Left ventricle myocardium inferior (tissue), 1 donor: ENCODE data around the gene ARAP1. TPM values are rescaled to one million over a fixed set of nuclear protein-coding genes. Genes with fewer than 3 reads are reported as not detected.

Experiments used
- DNase-seq: peaks from one replicate; pipeline ENCODE4 v3.0.0-alpha.2; 2020
- H3K27ac ChIP-seq: fragments of 200-600 bp; replicated peaks from 2 replicates; pipeline ENCODE4 v1.8.0; 2021
- H3K27me3 ChIP-seq: fragments of 200-600 bp; 2 replicates; pipeline ENCODE4 v1.8.0; 2021; ENCODE audit warnings: low read depth
- H3K36me3 ChIP-seq: fragments of 200-600 bp; 2 replicates; pipeline ENCODE4 v1.8.0; 2021
- H3K4me1 ChIP-seq: fragments of 200-600 bp; 2 replicates; pipeline ENCODE4 v1.8.0; 2021
- H3K4me3 ChIP-seq: fragments of 200-600 bp; 2 replicates; pipeline ENCODE4 v1.8.0; 2021; ENCODE audit warnings: mild to moderate bottlenecking, moderate library complexity
- H3K9me3 ChIP-seq: fragments of 200-600 bp; replicated peaks from 2 replicates; pipeline ENCODE4 v1.8.0; 2021
- intact Hi-C: fragments of 100-400 bp; cut with micrococcal nuclease; formaldehyde crosslinking; loops from one replicate; pipeline ENCODE4 v1.11.0; 2022
- total RNA-seq: library from RNA; stranded (reverse); fragmentation: NEBNext Ultra II Directional; extraction: Animal tissue kit (Norgen Biotek cat#: 25700); gene quantifications from one replicate; pipeline ENCODE4 v1.2.1, GENCODE V29; 2021
- TF ChIP-seq, protein P1 (sequence below): fragments of 200-600 bp; IDR thresholded peaks from 2 replicates; pipeline ENCODE4 v1.8.0; 2021; ENCODE audit warnings: antibody characterized with exemption, mild to moderate bottlenecking, borderline replicate concordance
- donor health status: DM: no; HTN: yes; CAD: no; lungs with severe emphysema.

ARAP1 gene
- total RNA-seq, 1 donor from 2014 or later: 51.9 TPM

DNA sequence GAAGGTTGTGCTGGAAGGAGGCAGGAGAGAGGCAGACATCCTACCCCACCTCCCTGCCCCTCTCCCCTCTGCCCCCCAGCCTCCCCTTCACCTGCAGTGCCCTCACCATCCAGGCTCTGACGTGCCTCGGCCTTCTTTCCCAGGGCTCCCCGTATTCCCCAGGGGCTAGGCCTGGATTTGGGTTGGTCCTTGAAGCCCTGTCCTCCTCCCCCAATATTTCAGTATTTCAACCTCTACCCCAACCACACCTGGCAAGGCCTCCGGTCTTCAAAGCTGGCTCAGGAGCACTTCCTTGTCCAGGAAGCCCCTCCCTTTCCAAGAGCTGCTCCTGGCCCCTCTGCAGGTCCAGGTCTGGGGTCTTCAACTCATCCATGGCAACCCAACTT is 69.4 kb downstream of the ARAP1 start:
- peaks cover 29% of the 10 kb centered on the region for H3K36me3 ChIP-seq
- H3K9me3 ChIP-seq: no peaks in the 10 kb centered on the region
- H3K27me3 ChIP-seq: peaks cover 5% of the 10 kb centered on the region
- intact Hi-C loops: no loop called here
- peaks cover 56% of the 10 kb centered on the region for H3K4me1 ChIP-seq
- TF ChIP-seq, protein P1, sequence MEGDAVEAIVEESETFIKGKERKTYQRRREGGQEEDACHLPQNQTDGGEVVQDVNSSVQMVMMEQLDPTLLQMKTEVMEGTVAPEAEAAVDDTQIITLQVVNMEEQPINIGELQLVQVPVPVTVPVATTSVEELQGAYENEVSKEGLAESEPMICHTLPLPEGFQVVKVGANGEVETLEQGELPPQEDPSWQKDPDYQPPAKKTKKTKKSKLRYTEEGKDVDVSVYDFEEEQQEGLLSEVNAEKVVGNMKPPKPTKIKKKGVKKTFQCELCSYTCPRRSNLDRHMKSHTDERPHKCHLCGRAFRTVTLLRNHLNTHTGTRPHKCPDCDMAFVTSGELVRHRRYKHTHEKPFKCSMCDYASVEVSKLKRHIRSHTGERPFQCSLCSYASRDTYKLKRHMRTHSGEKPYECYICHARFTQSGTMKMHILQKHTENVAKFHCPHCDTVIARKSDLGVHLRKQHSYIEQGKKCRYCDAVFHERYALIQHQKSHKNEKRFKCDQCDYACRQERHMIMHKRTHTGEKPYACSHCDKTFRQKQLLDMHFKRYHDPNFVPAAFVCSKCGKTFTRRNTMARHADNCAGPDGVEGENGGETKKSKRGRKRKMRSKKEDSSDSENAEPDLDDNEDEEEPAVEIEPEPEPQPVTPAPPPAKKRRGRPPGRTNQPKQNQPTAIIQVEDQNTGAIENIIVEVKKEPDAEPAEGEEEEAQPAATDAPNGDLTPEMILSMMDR: no peak
- no peak overlapping the region for H3K4me3 ChIP-seq
- H3K27ac ChIP-seq: no peak overlapping the region
- no peak for DNase-seq

DNA sequence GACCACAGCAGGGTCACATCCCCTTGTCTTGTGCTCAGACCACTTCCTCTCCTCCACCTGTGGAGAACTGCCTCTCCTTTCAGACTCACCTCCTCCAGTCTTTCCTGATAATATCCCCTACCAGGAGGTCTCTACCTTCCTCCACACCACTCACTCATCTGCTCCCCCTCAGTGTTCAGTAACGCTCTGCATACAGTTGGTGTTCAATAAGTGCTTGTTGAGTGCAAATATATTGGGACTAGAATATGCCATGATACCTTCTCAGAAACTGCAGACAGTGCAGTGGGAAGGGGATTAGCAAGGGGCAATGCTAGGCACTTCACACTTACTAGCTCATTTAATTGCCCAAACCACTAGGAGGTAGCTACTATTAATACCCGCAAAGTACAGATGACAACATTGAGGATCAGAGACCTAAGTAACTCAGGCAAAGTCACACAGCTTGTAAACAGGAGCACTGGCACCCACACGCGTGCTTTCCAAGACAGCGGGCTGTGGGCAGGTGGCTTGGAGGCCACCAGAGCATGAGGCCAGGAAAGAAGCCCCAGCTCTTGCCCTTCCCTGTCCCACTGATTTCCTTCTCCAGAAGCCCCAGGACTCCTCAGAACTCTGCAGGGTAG is 69.9 kb downstream of the ARAP1 start:
- TF ChIP-seq, protein P1: no peak
- DNase-seq: no peak
- no peak overlapping the region for H3K4me3 ChIP-seq
- H3K9me3 ChIP-seq: no peaks in the 10 kb centered on the region
- peaks cover 10% of the 10 kb centered on the region for H3K27me3 ChIP-seq
- intact Hi-C loops: no loop called here
- H3K27ac ChIP-seq: no peak overlapping the region
- peaks cover 51% of the 10 kb centered on the region for H3K4me1 ChIP-seq
- H3K36me3 ChIP-seq: peaks cover 24% of the 10 kb centered on the region

DNA sequence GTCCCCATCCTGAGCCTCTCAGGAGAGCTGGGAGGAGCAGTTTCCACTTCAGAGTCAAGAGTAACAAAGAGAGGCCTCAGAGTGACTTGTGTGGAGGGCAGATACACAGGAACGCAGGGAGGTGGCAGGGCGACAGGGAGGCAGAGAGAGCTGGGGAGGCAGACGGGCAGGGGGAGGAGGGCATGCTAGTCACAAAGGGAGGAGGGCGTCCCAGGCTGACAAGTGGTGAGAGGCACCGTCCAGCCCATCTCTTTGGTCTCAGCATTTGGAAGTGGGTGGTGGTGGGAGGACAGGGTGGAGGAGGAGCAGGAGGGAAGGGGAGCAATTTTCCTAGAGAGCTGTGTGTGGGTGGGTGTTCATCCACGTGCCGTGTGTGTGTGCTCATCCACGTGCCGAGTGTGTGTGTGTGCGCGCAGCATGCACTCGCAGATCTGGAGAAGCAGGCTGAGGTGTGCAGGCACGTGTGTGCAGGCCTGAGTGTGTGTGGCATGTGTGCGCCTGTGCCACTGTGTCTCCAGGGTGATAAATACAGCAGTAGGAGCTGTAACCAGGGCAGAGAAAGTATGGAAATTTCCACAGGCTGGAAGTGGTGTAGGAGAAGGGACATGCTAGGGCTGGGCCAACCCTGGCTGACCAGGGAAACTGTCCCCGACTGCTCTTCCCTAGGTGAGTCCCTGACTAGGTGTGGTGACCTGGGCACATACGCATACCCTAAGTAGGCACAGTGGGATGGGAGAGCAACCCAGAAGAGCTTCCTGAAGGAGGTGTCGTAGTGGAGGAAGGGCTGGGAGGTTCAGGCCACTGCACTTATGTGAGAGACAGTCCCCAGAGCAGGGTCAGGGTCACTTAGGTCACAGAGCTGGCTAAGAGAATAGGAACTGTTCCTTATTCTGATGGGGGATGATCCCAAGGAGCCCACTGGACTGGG is 70.7 kb downstream of the ARAP1 start:
- intact Hi-C loops: no loop called here
- H3K27ac ChIP-seq: no peak overlapping the region
- DNase-seq: no peak
- no peak overlapping the region for H3K4me3 ChIP-seq
- no peaks in the 10 kb centered on the region for H3K9me3 ChIP-seq
- TF ChIP-seq, protein P1: no peak
- H3K4me1 ChIP-seq: peaks cover 50% of the 10 kb centered on the region
- H3K36me3 ChIP-seq: peaks cover 20% of the 10 kb centered on the region
- H3K27me3 ChIP-seq: peaks cover 19% of the 10 kb centered on the region

DNA sequence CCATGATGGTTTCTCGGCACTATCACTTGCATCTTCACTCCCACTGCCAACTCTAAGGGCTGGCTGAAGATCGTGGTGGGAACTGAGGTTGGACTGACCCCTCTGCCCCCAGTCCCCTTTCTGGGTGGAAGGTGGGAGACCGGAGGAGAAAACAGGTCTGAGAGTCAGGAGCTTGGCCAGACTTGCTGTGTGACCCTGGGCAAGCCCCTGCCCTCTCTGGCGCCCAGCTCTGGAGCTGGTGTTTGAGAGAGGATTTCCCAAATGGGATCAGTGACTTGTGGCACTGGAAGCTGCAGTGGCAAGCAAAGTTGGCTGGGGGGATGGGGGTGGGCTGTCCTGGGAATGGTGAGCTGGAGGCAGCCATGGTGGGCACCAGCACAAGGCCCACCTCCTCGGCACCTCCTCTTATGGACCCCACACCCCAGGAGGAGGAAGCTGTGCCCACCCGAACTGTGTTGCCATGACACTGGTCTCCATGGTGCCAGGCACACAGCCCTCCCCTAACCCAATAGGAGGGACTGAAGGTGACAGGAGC is 71.5 kb downstream of the ARAP1 start:
- H3K27ac ChIP-seq: no peak overlapping the region
- no peaks in the 10 kb centered on the region for H3K9me3 ChIP-seq
- DNase-seq: no peak
- H3K4me1 ChIP-seq: peaks cover 42% of the 10 kb centered on the region
- H3K27me3 ChIP-seq: peaks cover 27% of the 10 kb centered on the region
- no peak overlapping the region for H3K4me3 ChIP-seq
- H3K36me3 ChIP-seq: peaks cover 14% of the 10 kb centered on the region
- TF ChIP-seq, protein P1: no peak
- intact Hi-C loops: no loop called here

DNA sequence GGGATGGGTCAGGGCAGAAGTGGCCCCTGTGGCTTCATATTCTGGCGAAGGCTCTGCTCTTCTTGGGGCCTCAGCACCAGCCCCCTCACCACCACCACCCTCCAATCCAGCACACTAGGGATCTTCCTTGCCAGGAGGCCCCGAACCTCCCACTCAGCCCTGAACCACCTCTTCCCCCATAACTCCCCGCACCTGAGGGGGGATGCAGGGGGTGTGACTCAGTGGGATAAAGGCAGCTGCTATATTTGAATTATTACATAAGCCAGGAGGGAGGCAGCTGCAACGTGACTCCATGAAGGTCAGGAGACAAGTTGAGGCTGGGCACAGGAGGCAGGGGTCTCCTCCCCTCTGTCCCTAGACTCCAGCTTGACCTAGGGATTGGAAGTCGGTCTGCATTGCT is 72.3 kb downstream of the ARAP1 start:
- TF ChIP-seq, protein P1: no peak
- intact Hi-C loops: no loop called here
- H3K9me3 ChIP-seq: no peaks in the 10 kb centered on the region
- peaks cover 34% of the 10 kb centered on the region for H3K4me1 ChIP-seq
- H3K27ac ChIP-seq: no peak overlapping the region
- DNase-seq: no peak
- H3K27me3 ChIP-seq: peaks cover 35% of the 10 kb centered on the region
- peaks cover 6% of the 10 kb centered on the region for H3K36me3 ChIP-seq
- no peak overlapping the region for H3K4me3 ChIP-seq
